Measurements from ENCODE around the gene CDS2. TPM values are rescaled to one million over a fixed set of nuclear protein-coding genes. Genes with fewer than 3 reads are reported as not detected.

CDS2 gene
- total RNA-seq, 2 experiments from 2014 or later: 16.6 to 42.8 TPM

- no peaks in the 10 kb centered on the region for H4K20me1 ChIP-seq (ENCODE audit: insufficient read depth, low read length)
- intact Hi-C loops (cut with micrococcal nuclease; ENCODE audit: unreplicated experiment): no loop called here
- no peaks in the 10 kb centered on the region for H3K4me1 ChIP-seq (ENCODE audit: insufficient read depth, low read length, poor library complexity, severe bottlenecking)
- no peak for DNase-seq (ENCODE audit: low spot score)
- no TSS peak for BruUV-seq (replicated peaks)
- H3K9me2 ChIP-seq (ENCODE audit: insufficient read depth, low read length): no peaks in the 10 kb centered on the region
- ChIA-PET CTCF (ENCODE audit: unreplicated experiment) (interaction anchor here (1.0 kb wide), 1 partner anchor 10 kb away, joined by 4 read pairs; no protein-coding TSS in a partner anchor), POLR2A (interaction anchor here (0.9 to 1.5 kb wide), 4 partner anchors 8 to 56 kb away, joined by 3 to 5 read pairs (median 4); partner anchors contain the start of gene CDS2)
- H3K4me2 ChIP-seq (ENCODE audit: low read length): no peak overlapping the region
- TF ChIP-seq EZH2phosphoT487 (IDR thresholded peaks at IDR 0.05; ENCODE audit: borderline replicate concordance, low read depth, low read length): no peak
- TF ChIP-seq, protein P1, sequence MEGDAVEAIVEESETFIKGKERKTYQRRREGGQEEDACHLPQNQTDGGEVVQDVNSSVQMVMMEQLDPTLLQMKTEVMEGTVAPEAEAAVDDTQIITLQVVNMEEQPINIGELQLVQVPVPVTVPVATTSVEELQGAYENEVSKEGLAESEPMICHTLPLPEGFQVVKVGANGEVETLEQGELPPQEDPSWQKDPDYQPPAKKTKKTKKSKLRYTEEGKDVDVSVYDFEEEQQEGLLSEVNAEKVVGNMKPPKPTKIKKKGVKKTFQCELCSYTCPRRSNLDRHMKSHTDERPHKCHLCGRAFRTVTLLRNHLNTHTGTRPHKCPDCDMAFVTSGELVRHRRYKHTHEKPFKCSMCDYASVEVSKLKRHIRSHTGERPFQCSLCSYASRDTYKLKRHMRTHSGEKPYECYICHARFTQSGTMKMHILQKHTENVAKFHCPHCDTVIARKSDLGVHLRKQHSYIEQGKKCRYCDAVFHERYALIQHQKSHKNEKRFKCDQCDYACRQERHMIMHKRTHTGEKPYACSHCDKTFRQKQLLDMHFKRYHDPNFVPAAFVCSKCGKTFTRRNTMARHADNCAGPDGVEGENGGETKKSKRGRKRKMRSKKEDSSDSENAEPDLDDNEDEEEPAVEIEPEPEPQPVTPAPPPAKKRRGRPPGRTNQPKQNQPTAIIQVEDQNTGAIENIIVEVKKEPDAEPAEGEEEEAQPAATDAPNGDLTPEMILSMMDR (conservative IDR thresholded peaks at IDR 0.05; ENCODE audit: low read length): no peak
- no peaks in the 10 kb centered on the region for H3K79me2 ChIP-seq (ENCODE audit: insufficient read depth, low read depth, low read length)
- H3K27ac ChIP-seq (ENCODE audit: low read depth, low read length, poor library complexity, severe bottlenecking): no peak overlapping the region
- H3K9me3 ChIP-seq (ENCODE audit: low read length): no peaks in the 10 kb centered on the region
- H3K4me3 ChIP-seq (ENCODE audit: low read depth, low read length, poor library complexity, severe bottlenecking): no peak overlapping the region
- H2AFZ ChIP-seq (ENCODE audit: low read length): no peak overlapping the region
- peaks cover 44% of the 10 kb centered on the region; the same call in 1 of the 2 replicates for H3K36me3 ChIP-seq (ENCODE audit: insufficient read depth, low read length)
These were observed 55.9 kb downstream of the CDS2 start for GRCh38 chr20:5182615-5183254.

- Histone ChIP-seq H3K9me3 (ENCODE audit: low read length) (no peaks in the 10 kb centered on the region), H3K27ac (ENCODE audit: low read depth, low read length, poor library complexity, severe bottlenecking) (no peak overlapping the region), H4K20me1 (ENCODE audit: insufficient read depth, low read length) (no peaks in the 10 kb centered on the region), H3K36me3 (ENCODE audit: insufficient read depth, low read length) (peaks cover 47% of the 10 kb centered on the region; the same call in 1 of the 2 replicates), H3K4me3 (ENCODE audit: low read depth, low read length, poor library complexity, severe bottlenecking) (no peak overlapping the region), H3K9me2 (ENCODE audit: insufficient read depth, low read length) (no peaks in the 10 kb centered on the region), H3K4me2 (ENCODE audit: low read length) (no peak overlapping the region), H3K79me2 (ENCODE audit: insufficient read depth, low read depth, low read length) (no peaks in the 10 kb centered on the region), H2AFZ (ENCODE audit: low read length) (no peak overlapping the region), H3K4me1 (ENCODE audit: insufficient read depth, low read length, poor library complexity, severe bottlenecking) (no peaks in the 10 kb centered on the region)
- no peak for DNase-seq (ENCODE audit: low spot score)
- POLR2A ChIA-PET: interaction anchor here (0.5 to 1.5 kb wide), 5 partner anchors 9 to 337 kb away, joined by 3 to 5 read pairs (median 3); partner anchors contain the start of gene CDS2
- BruUV-seq (replicated peaks): no TSS peak
- intact Hi-C loops (cut with micrococcal nuclease; ENCODE audit: unreplicated experiment): no loop called here
- CTCF ChIA-PET (ENCODE audit: unreplicated experiment): interaction anchor here (1.0 kb wide), 1 partner anchor 9 kb away, joined by 4 read pairs; no protein-coding TSS in a partner anchor
- TF ChIP-seq, protein P1 (conservative IDR thresholded peaks at IDR 0.05; ENCODE audit: low read length): no peak
- TF ChIP-seq EZH2phosphoT487 (IDR thresholded peaks at IDR 0.05; ENCODE audit: borderline replicate concordance, low read depth, low read length): no peak
These were observed 57.1 kb downstream of the CDS2 start for GRCh38 chr20:5183731-5184474.

Data from OCI-LY7 (cell line).